ENCODE results near the gene LILRB5.
"Not testable (repeated sequence)": the region's sequence is repeated elsewhere in the genome, so short reads cannot be mapped to it uniquely, and the experiment has no call there.

Gene LILRB5

GRCh38 chr19:54257116-54257480 is at the start of gene LILRB5:
Gene LILRB5, minus strand, starts transcription at chr19:54257273. Its CDS starts 80 bp downstream, at chr19:54257193.
- DNase-seq = no peak

GRCh38 chr19:54305141-54305540 is 48.1 kb upstream of the LILRB5 start:
- no peak for DNase-seq

- DNase-seq = no peak
These were observed 45.2 kb upstream of the LILRB5 start for GRCh38 chr19:54302257-54302656.

- DNase-seq = no peak
These were observed 42.4 kb upstream of the LILRB5 start for GRCh38 chr19:54299515-54299914.

GRCh38 chr19:54299126-54299498 is 42.0 kb upstream of the LILRB5 start:
- DNase-seq = no peak

- no peak for DNase-seq
These were observed 41.5 kb upstream of the LILRB5 start for GRCh38 chr19:54298357-54299125.

- DNase-seq = no peak
These were observed 40.8 kb upstream of the LILRB5 start for GRCh38 chr19:54297759-54298305.

- DNase-seq = no peak
These were observed 37.5 kb upstream of the LILRB5 start for GRCh38 chr19:54294539-54294938.

GRCh38 chr19:54289160-54289559 is 32.1 kb upstream of the LILRB5 start:
- not testable (repeated sequence) for DNase-seq

- DNase-seq = no peak
These were observed 30.4 kb upstream of the LILRB5 start for GRCh38 chr19:54287456-54287855.

- not testable (repeated sequence) for DNase-seq
These were observed 29.2 kb upstream of the LILRB5 start for GRCh38 chr19:54286283-54286682.

- DNase-seq = not testable (repeated sequence)
These were observed 28.5 kb upstream of the LILRB5 start for GRCh38 chr19:54285427-54286056.

- DNase-seq = no peak
These were observed 25.8 kb upstream of the LILRB5 start for GRCh38 chr19:54282686-54283470.

GRCh38 chr19:54281729-54282075 is 24.6 kb upstream of the LILRB5 start:
- not testable (repeated sequence) for DNase-seq

GRCh38 chr19:54281007-54281728 is 24.1 kb upstream of the LILRB5 start, which contains the start of gene LILRB2:
Gene LILRB2, minus strand, starts transcription at chr19:54281110. Its CDS starts 614 bp downstream, at chr19:54280496.
- DNase-seq = no peak

GRCh38 chr19:54280441-54280840 is 23.4 kb upstream of the LILRB5 start:
- not testable (repeated sequence) for DNase-seq

- DNase-seq = not testable (repeated sequence)
These were observed 23.0 kb upstream of the LILRB5 start for GRCh38 chr19:54280025-54280424.

GRCh38 chr19:54279406-54279962 is 22.4 kb upstream of the LILRB5 start:
- DNase-seq = no peak

GRCh38 chr19:54278571-54279195 is 21.6 kb upstream of the LILRB5 start:
- not testable (repeated sequence) for DNase-seq

- not testable (repeated sequence) for DNase-seq
These were observed 21.0 kb upstream of the LILRB5 start for GRCh38 chr19:54278056-54278455.

- DNase-seq = not testable (repeated sequence)
These were observed 20.1 kb upstream of the LILRB5 start for GRCh38 chr19:54277111-54277615.

GRCh38 chr19:54275951-54276350 is 18.9 kb upstream of the LILRB5 start:
- no peak for DNase-seq
